Dermis blood vessel endothelial cell (primary cell): ENCODE results near the gene DGKI. TPM values are rescaled to one million over a fixed set of nuclear protein-coding genes. Genes with fewer than 3 reads are reported as not detected.
A peak's percentile ranks its signal among the peaks of the same experiment; 100 is the strongest.

Experiments used
- DNase-seq: peaks from one replicate; pipeline ENCODE4 v3.0.0; 2010
- total RNA-seq: library from RNA; depleted of rRNA; stranded (reverse); fragments of >200 nt; gene quantifications from 2 replicates; pipeline ENCODE4 v1.2.3, GENCODE V29; 2014

The DGKI gene
- total RNA-seq, result 2.7 and 3.9 TPM in 2 replicates

GRCh38 chr7:137846827-137847567 lies at the start of gene DGKI:
Gene DGKI, minus strand, starts transcription at chr7:137846974.
- peak; percentile 21 for DNase-seq

- no peak for DNase-seq
Measured at GRCh38 chr7:137895301-137896221, 48.8 kb upstream of the DGKI start.

GRCh38 chr7:137893143-137893742 lies 46.5 kb upstream of the DGKI start:
- DNase-seq, result no peak

- DNase-seq, result no peak
Measured at GRCh38 chr7:137891016-137891655, 44.4 kb upstream of the DGKI start.

- DNase-seq, result no peak
Measured at GRCh38 chr7:137890449-137890921, 43.7 kb upstream of the DGKI start.

- no peak for DNase-seq
Measured at GRCh38 chr7:137888241-137888640, 41.5 kb upstream of the DGKI start.

GRCh38 chr7:137886746-137887145 lies 40.0 kb upstream of the DGKI start:
- DNase-seq, result no peak

- DNase-seq, result no peak
Measured at GRCh38 chr7:137886281-137886680, 39.5 kb upstream of the DGKI start.

- no peak for DNase-seq
Measured at GRCh38 chr7:137885678-137886077, 38.9 kb upstream of the DGKI start.

- DNase-seq, result peak; percentile 50
Measured at GRCh38 chr7:137882806-137883205, 36.0 kb upstream of the DGKI start.

GRCh38 chr7:137882261-137882668 lies 35.5 kb upstream of the DGKI start:
- peak; percentile 89 for DNase-seq

GRCh38 chr7:137881607-137882260 lies 35.0 kb upstream of the DGKI start:
- DNase-seq, result no peak

- DNase-seq, result peak; percentile 30
Measured at GRCh38 chr7:137880432-137880831, 33.7 kb upstream of the DGKI start.

- no peak for DNase-seq
Measured at GRCh38 chr7:137879357-137880158, 32.8 kb upstream of the DGKI start.

GRCh38 chr7:137878333-137878961 lies 31.7 kb upstream of the DGKI start:
- DNase-seq, result no peak

GRCh38 chr7:137877027-137877675 lies 30.4 kb upstream of the DGKI start:
- DNase-seq, result no peak

- no peak for DNase-seq
Measured at GRCh38 chr7:137875746-137876145, 29.0 kb upstream of the DGKI start.

- peak; percentile 65 for DNase-seq
Measured at GRCh38 chr7:137873979-137874777, 27.4 kb upstream of the DGKI start.

- peak; percentile 12 for DNase-seq
Measured at GRCh38 chr7:137873524-137873923, 26.8 kb upstream of the DGKI start.
